ENCODE data around the gene CCDC187.
"Not testable (repeated sequence)": the region's sequence is repeated elsewhere in the genome, so short reads cannot be mapped to it uniquely, and the experiment has no call there.

CCDC187 gene
- 0 to 0.09 reads per million in 2 donors for total RNA-seq

DNA sequence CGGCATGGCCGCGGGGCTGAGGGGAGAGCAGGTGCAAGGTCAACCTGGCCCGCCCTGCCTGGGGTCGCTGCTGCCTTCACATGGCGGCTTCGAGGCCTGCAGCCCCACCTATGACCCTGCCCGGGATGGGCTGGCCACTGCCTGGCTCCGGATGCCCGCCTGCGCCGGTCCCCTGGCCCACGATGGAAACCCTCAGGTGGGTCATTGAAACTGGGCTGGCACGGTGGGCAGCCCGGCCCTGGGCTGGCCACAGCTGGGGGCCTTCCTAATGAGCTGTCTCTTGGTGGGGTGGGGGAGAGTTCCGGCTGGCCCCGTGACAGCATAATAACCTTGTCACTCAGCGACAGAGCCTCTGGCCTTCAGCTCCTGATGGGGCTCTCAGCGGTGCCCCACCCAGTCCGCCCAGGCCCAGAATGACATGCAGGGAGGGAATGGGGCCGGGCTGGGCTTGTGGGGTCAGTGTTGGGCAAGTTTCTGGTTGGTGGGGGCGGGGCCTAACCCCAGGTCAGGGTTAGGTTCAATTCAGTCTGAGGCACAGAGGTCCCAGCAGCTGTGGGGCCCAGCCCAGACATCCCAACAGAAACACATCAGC, at the start of gene CCDC187:
Gene CCDC187 (minus strand): TSS at position 270 of the 592 bp plus-strand sequence. CDS start 264 bp downstream, at position 6.
- DNase-seq = no peak

DNA sequence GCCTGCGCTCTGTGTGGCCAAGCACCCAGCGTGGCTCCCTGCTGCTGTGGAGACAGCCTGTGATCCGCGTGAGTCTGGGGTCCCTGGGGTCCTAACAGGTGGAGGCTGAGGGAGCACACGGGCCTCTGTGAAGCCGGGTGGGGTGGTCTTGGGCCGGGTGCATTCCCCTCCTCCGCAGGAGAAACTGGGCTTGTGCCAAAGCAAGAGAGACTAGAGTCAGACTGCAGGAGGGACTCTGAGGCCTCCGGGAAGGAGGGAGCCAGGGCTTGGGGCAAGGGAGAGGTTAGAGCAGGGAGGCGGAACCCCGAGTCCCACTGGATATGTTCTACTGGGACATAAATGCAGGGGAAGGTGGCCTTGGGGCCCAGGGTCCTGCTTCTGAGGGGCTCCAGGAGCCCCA, 49.2 kb upstream of the CCDC187 start:
- DNase-seq = no peak

DNA sequence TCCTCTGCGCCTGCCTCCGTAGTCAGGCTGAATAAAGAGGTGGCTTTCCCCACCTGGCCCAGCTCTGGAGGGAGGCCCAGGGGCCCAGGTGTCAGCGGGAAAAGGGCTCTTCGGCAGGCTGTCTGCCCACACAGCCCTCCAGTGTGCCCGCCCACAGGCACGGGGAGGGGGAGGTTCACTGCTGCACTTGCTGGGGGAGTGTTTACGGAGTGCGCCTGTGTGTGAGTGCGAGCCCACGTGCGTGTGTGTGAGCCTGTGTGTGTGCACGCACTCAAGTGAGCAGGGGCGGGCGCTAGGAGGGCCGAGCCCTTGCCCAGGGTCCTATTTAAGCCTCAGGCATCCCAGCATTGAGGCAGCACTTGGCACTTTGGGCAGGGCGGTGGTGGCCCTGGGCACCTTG, 48.8 kb upstream of the CCDC187 start:
- no peak for DNase-seq

DNA sequence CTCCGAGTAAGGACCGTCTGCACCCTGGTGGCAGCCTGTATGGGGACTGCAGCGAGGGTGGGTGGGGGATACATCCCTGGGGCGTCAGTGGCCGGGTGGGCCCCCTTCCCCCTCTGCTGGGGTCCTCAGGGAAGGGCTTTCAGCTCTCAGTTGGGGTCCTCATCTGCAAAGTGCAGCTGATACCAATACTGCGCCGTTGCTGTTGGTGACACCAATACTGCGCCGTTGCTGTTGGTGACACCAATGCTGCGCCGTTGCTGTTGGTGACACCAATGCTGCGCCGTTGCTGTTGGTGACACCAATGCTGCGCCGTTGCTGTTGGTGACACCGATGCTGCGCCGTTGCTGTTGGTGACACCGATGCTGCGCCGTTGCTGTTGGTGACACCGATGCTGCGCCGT, 48.0 kb upstream of the CCDC187 start:
- not testable (repeated sequence) for DNase-seq

DNA sequence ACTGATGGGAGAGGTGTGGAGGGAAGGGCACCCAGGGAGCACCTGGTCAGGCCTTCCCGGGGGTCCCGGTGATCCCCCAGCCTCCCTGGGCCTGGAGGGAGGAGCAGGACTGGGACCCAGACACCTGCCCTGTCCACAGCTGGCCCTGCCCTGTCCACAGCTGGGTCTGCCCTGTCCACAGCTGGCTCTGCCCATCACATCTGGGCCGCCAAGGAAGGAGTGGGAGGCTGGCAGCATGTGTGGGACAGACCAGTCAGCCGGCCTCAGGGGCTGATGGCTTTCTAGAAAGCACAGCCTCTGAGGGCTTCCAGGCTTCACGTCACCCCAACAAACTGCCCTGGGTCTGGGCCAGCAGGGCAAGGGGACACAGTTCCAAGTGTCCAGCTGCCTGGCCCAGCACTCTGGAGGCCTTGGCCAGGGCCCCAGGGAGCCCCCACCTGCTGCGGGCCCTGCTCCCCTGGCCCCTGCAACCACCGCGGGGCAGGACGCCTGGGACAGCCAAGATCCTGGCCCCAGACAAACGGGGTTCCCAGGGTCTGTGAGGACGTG, 47.4 kb upstream of the CCDC187 start:
- no peak for DNase-seq

DNA sequence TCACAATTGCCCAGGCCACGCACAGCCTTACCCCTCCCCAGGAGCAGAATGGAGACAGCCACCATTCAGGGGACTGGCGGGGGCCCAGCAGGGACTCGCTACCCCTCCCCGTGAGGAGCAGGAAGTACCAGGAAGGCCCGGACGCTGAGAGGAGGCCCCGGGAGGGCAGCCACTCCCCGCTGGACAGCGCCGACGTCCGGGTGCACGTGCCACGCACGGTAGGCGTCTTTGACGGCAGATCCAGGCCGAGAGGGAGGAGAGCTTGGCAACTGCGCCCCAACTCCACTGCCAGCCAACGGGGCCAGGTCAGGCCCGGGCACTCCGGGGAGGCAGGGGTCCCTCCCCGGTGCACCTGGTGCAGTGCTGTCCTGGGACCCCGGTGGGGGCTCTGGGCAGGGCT, 45.7 kb upstream of the CCDC187 start:
- DNase-seq = no peak

DNA sequence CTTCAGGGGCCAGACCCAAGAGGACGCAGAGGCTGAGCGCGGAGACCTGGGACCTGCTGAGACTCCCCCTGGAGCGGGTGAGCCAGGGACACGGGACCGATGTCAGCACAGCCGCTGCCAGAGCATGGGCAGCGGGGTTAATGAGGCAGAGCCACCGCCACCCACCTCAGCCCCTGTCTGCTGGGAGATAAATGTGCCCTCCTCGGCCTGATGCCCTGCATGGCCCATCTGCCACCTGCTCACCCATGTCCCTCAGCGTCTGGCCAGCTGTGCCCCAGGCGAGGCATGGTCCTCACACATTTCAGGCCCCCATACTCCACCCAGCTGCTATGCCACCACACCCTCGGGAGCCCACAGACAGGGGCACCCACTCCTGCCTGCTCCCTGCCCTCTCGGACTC, 44.8 kb upstream of the CCDC187 start:
- no peak for DNase-seq

DNA sequence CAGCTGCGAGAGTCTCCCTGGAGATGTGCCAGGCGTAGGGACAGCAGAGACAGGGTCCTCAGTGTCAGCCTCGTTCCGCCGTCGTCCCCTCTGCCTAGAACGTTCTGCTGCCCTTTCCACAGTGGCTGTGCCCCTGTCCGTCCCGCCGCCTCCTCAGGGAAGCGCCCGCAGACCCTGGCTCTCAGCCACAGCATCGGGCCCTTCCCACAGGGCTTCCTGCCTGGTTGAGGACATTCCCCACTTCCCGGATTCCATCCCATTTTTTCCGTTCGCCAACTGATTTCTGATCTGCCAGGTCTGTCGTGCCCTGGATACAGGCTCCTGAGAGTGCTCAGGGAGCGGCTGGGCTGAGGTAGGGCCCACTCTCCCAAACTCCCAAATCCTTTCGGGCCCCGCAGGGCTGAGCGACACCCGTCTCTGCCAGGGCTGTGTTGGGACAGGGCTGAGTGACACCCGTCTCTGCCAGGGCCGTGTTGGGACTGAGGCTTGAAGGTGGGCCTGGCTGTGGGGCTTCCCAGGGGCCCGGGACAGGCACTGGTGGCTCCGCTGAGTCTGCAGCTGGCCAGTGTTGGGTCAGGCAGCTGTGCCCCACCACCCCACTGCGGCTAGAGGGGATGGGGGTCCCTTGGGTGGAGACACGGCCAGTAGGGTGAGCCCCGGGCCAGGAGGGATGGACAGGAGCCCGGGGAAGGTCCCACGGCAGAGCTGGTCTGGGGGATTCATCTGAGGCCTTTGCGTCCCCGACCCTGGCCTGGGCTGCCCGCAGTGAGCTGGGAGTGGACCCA, 43.8 kb upstream of the CCDC187 start:
- DNase-seq = no peak

DNA sequence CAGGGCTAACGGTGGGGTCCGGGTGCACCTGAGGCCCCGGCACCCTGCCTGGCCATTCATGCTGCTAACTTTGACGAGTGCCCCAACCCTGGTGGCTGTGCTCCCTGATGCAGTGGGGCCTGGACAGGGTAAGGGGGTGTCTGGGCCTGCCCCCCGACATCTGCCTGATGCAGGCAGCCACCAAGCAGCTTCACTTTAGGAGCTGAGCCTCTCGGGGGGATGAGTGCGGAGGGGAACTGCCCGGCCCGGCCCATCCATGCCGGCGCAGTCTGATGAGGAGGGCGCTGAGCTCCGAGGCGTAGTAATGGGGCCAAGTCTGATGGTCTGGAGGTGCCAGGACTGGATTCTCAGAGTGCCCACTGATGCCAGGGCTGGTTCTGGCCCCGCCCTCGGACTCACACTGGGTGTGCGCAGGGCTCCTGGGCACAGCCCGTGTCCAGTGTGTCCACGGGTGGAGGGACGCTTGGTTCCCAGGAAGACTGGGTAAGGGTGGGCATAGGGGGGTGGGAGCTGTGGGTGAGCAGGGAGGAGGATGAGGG, 43.1 kb upstream of the CCDC187 start:
- DNase-seq = no peak

DNA sequence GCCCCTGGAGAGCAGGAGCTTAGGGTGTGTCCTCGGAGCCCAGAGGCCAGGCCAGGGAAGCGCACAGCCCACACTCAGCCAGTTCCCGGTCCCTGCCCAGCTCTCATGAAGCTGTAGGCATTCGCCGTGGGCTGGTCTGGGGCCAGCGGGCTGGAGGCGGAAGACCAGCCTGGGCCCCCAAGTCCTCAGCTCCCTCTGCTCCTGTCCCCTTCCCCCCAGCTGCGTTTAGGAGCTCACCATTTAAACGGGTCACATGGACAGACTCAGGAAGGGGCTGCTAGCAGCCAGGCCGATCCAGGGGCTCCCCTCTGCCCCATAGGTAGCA, 42.2 kb upstream of the CCDC187 start:
- DNase-seq = no peak

DNA sequence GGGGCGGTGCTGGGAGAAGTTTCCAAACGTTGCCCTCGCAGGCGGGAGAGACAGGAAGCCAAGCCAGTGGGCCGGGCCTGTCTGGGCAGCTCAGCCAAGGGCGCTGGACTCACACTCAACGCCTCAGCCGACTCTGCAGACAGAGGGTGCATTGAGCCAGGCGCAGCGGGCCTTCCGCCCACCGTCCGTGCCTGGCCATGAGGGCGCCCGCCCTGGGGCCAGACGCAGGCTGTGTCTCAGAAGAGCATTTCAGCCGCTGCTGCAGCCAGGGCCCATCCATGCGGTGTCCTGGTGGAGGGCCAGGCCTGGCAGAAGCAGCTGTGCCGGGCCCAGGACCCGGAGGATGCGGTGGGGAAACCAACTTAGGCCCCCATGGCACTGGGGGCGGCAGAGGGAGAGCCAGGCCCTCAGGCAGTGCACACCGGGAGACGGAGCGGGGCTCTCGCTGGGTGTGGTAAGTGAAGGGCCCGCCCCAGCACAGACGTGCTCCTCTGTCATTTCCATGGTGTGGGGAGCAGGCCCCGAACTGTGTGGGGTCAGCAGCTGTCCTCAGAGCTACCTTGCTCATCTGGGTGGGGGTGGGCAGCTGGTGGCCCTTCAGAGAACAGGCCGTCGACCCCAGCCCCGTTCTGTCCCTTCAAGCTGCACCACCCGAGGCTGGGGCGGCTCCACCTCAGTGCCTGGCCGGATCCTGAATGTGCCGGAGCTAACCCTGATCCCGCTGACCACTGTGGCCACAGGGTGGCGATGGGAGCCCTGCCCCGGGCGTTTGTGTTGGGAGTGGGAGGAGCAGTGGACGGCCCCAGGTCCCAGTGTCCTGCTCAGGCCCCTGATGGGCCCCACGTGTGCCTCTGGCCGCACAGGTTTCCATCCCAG, 41.6 kb upstream of the CCDC187 start:
- no peak for DNase-seq

DNA sequence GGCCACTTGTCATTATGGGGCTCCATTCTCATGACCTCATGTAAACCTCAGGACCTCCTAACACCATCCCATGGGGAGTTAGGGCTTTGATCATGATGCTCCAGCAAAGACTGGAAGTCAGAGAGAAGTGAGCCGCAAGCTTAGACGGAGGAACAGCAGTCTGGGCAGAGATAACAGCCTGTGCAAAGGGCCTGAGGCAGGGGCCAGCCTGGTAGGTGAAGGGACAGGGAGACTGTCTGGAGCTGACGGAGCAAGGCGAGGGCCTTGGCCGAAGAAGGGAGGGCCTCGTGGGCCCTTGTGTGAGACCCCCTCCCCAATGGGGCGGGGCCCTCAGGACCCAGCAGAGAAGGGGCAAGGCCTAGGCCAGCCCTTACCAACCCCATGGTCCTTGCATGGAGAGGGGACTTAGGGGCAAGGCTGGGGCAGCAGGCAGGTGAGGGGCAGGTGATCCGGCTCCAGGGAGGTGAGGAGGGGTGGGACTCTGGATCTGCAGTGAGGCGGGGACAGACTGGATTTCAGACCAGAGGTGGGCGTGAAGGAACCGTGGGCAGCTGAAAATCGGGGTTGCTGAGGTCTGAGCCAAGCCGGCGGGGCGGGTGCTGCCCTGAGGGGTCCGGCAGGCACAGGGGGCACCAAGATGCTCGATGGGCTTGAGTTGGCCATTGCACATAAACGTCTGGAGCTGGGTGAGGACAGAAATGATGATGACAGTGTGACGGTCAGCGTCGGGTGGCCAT, 40.8 kb upstream of the CCDC187 start:
- no peak for DNase-seq

DNA sequence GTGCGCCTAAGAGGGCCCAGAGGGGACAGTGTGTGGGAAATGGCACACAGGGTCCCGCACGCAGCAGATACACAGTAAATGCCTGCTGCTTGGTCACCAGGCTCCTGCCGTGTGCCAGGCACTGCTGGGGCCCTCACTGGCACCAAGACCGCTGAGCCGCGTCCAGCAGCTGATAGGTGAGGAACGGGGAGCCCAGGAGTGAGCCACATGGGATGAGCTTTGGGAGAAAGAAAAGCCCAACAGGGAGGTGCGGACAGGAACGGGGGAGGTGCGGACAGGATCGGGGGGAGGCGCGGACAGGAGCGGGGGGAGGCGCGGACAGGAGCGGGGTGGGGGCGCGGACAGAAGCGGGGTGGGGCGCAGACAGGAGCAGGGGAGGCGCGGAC, 40.0 kb upstream of the CCDC187 start:
- no peak for DNase-seq

DNA sequence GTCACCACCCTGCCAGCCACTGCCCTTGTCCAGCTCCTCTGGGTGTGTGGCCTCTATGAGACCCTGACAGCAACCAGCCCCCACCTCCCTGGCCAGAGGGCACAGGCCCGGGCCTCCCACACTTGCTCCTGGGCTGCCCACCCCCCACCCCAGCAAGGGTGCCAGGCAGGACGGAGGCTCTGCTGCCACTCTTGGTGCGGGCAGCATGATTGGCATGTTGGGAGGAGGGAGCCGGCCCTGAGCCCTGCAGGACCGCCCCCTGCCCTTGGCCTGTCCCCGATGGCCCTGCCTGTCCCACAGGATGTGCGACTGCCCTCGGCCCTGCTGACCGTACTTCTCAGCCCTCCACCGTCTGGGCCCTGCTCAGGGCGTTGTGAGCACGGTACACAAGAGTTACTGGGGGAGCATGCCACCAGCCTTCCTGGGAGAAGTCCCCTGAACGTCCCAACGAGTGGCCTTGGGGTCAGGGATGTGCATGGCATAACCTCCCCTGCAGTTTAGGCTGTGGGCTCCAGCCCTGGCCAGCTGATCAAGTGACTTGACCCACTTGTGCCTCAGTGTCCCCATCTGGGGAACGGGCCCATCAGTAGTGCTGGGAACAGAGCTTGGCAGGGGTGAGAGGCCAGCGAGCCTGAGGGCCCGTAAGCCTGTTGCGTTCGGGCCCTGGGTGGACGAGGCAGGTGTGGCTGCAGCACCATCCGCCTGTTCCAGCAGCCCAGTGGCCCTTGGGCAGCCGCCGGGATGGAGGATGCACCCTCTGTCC, 39.4 kb upstream of the CCDC187 start:
- no peak for DNase-seq

DNA sequence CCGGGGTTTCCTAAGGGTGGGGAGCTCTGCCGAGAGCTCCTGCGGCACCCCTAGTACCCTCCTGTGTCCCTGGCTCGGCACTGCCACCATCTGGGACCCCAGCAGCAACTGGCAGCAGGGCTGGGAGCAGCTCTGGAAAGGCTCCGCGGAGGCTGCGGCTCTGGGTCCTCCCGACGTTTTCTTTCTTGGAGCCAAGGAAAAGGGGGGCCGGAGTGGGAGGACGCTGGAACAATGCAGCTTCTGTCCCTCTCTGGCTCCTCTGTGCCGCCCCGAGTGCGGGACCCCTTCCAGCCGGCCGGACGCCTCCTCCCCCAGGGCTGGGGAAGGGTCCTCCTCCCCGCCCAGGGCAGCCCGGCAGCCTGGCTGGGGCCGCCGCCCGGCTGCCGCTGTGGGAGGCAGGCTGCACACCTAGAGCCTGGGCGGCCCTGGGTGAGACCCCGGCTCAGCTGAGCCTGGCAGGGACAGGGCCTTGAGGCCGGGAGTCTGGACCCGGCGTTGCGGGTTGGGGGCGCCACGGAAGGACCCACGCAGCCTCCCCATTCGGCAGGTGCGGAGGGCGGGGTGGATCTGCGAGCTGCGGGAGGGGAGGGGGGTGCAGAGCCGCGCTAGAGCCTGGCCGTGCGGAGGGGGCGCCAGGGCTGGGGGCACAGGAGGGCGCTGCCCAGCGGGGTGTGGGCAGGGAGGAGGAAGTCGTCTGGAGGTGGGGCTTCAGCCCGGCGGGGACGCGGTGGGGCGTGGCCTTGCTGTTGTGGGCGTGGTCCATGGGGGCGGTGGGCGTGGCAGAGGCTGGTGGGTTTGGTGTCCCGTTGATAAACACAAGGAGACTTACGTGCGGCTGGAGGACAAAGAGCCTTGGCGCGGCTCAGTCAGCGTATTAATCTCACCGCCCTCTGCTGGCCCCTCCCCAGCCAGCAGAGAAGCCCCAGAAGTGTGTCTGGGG, 38.6 kb upstream of the CCDC187 start:
- DNase-seq = no peak

DNA sequence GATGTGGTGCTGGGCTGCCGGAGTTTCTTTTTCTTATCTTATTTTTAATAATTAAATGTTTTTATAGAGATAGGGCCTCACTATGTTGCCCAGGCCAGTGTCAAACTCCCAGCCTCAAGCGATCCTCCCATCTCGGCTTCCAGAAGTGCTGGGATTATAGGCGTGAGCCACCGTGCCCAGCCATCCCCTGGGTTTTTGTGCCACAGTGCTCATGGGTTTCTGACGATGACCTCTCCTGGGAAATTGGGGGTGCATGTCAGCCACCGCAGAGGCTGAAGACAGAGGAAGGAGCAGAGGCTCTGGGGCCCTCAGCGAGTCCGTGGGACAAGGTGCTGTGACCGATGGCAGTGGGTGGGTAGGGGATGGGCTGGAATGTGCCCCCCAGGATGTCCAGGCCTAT, 37.9 kb upstream of the CCDC187 start:
- DNase-seq = no peak

DNA sequence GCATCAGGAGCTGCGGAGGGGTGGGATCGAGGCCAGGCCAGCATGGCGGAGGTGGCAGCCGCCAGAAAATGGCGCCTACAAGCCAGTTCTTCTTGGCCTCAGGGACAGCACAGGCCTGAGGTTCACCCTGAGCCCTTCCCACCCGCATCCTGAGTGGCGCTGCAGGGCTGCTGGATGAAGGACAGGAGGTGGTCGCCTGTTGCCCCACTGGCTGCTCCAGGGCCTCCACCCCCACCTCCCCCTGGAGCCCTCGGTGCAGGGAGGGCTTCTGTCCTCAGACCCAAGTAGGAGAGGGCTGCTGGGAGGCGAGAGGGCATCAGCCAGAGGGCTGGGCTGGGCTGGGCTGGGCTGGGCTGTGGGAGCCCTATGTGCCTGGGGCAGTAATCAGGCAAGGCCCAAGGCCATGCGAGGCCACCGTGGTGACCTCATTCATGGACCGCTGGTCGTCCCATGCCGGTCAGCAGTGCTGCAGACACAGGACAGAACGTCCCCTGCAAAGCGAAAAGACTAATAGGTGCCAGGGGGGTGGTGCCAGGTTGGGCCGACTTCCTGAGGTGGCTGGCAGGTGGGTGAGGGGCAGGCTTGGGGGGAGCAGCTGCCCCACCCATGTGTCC, 37.3 kb upstream of the CCDC187 start:
- no peak for DNase-seq

DNA sequence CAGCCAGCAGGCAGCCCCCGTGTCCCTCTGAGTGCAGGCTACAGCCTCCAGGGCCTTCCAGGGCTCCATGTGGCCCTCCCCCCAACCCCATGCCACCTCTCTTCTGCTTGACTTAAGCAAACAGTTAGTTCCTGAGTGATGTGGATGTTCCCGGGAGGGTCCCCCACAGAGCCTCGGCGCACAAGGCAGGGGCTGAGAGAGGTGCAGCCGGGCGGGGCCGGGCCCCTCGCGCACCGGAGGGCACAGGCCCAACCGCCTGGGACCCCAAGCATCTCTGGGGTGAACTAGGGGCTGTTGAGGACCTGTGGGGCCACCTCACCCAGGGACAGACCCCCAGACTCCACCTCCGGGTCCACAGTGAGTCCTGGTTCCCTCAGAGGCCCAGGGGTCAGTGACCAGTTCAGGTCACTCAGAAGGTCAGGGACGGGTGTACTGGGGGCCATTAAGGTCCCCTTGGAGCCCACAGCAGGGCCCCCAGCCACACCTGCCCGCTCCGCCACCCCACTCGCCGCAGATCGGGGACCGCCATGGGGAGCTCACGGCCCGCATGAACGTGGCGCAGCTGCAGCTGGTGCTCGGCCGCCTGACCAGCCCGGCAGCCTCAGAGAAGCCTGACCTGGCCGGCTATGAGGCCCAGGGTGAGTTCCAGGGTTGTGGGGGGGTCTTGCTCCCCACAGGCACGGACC, 36.6 kb upstream of the CCDC187 start:
- no peak for DNase-seq

DNA sequence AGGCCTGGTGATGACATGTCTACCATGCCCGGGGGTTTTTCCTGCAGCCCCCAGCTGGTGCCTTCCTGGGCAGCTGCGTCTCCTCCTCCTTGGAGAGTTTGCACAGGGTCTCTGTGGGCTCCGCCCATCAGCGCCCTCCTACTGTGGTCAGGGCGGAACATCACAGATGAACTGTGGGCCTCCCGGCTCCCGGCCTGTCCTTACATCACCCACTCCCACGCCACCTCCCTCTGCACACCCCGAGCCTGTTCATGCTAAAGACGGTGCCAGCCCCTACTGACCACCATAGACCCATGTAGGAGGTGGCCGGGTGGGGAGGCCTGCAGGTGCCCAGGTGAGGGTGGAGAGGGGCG, 36.0 kb upstream of the CCDC187 start:
- no peak for DNase-seq

All from activated gamma-delta T cell (primary cell).